GM12878 (cell line): ENCODE measurements around the gene MVP. TPM values are rescaled to one million over a fixed set of nuclear protein-coding genes. Genes with fewer than 3 reads are reported as not detected.

Experiments
- ATAC-seq: fragments of 200-7000 bp; cut with Tn5 transposase; 3 replicates; pipeline ENCODE4 v1.9.1; 2020; ENCODE audit warnings: mild to moderate bottlenecking, moderate library complexity
- BruUV-seq: library from RNA; stranded (reverse); fragments of 400-500 nt; replicated peaks from 2 replicates; lab custom pipeline; 2021; lab: Mats Ljungman, UMichigan
- CTCF ChIA-PET: fragments of 300-600 bp; sonication (Branson Sonifier 250); formaldehyde crosslinking; extraction: SDS; loops from one replicate; lab custom pipeline; 2021; ENCODE audit warnings: inconsistent platforms; lab: Yijun Ruan, JAX
- POLR2A ChIA-PET: fragments of 350-600 bp; formaldehyde crosslinking; extraction: SDS; loops from one replicate; lab custom pipeline; 2021; ENCODE audit warnings: inconsistent platforms; lab: Charles Lee
- RAD21 ChIA-PET: fragments of 300-600 bp; sonication (Branson Sonifier 250); formaldehyde crosslinking; loops from one replicate; lab custom pipeline; 2023; ENCODE audit warnings: antibody characterized with exemption; ENCODE audit not compliant: unreplicated experiment; lab: Charles Lee
- SMC1A ChIA-PET: fragments of 300-600 bp; sonication (Branson Sonifier 250); formaldehyde crosslinking; loops from one replicate; lab custom pipeline; 2023; ENCODE audit not compliant: unreplicated experiment, uncharacterized antibody; lab: Charles Lee
- DNase-seq: peaks from one replicate; pipeline ENCODE4 v3.0.0-alpha.2; 2011; ENCODE audit warnings: low read depth, low spot score
- FAIRE-seq: peaks from 3 replicates; lab custom pipeline; 2011; peaks lifted over from hg19 to GRCh38; lab: Jason Lieb, UNC
- H2AFZ ChIP-seq: 2 replicates; pipeline ENCODE4 v1.6.0; 2011; ENCODE audit warnings: low read depth, low read length, control low read depth; ENCODE audit not compliant: control insufficient read depth
- H3K27ac ChIP-seq: 2 replicates; pipeline ENCODE4 v1.5.1; 2011; ENCODE audit warnings: control low read depth; ENCODE audit not compliant: control insufficient read depth, insufficient read depth
- H3K27me3 ChIP-seq, 2 experiments: replicated peaks in 1 of 2; 2 replicates each; pipeline versions ENCODE4 v1.6.0 to v1.6.1; 2011; ENCODE audit warnings: low read length in 1 of 2; ENCODE audit not compliant: control insufficient read depth in 2 of 2, insufficient read depth in 2 of 2
- H3K36me3 ChIP-seq, 2 experiments: 2 replicates each; pipeline ENCODE4 v1.5.1; 2011; ENCODE audit warnings: low read length in 1 of 2; ENCODE audit not compliant: control insufficient read depth in 2 of 2, insufficient read depth in 2 of 2
- H3K4me1 ChIP-seq: 2 replicates; pipeline ENCODE4 v1.6.1; 2011; ENCODE audit warnings: mild to moderate bottlenecking, low read length, moderate library complexity, mixed read lengths; ENCODE audit not compliant: control insufficient read depth, insufficient read depth
- H3K4me2 ChIP-seq: 2 replicates; pipeline ENCODE4 v1.6.0; 2011; ENCODE audit warnings: control low read depth; ENCODE audit not compliant: control insufficient read depth, insufficient read depth
- H3K4me3 ChIP-seq: fragments of 200-600 bp; sonication (generic); 2 replicates; pipeline ENCODE4 v1.5.1; 2016
- H3K79me2 ChIP-seq: 2 replicates; pipeline ENCODE4 v1.6.0; 2011; ENCODE audit warnings: low read length; ENCODE audit not compliant: control insufficient read depth, insufficient read depth
- H3K9ac ChIP-seq: 2 replicates; pipeline ENCODE4 v1.8.0; 2011; ENCODE audit warnings: low read length, control low read depth, mixed read lengths; ENCODE audit not compliant: control insufficient read depth, insufficient read depth
- H3K9me3 ChIP-seq: replicated peaks from 3 replicates; pipeline ENCODE4 v1.5.1; 2011; ENCODE audit warnings: mild to moderate bottlenecking, low read length; ENCODE audit not compliant: control insufficient read depth, insufficient read depth
- H4K20me1 ChIP-seq: 2 replicates; pipeline ENCODE4 v1.6.0; 2011; ENCODE audit not compliant: control insufficient read depth, insufficient read depth
- BRCA1 ChIP-seq: IDR thresholded peaks from 2 replicates; pipeline ENCODE4 v1.6.1; 2011; ENCODE audit warnings: low read depth, low read length, improper control_type of control experiment
- JUNB ChIP-seq: IDR thresholded peaks from 2 replicates; pipeline ENCODE4 v1.6.1; 2016; ENCODE audit warnings: antibody characterized with exemption, mild to moderate bottlenecking
- NR2C2 ChIP-seq: IDR thresholded peaks from 2 replicates; pipeline ENCODE4 v1.6.1; 2011; ENCODE audit warnings: borderline replicate concordance, low read depth; ENCODE audit not compliant: control insufficient read depth, insufficient read length
- SIN3A ChIP-seq: IDR thresholded peaks from 2 replicates; pipeline ENCODE4 v1.6.1; 2012; ENCODE audit warnings: low read depth, low read length, improper control_type of control experiment
- SPI1 ChIP-seq: IDR thresholded peaks from 2 replicates; pipeline ENCODE4 v1.6.1; 2011; ENCODE audit warnings: low read depth, mild to moderate bottlenecking, low read length, moderate library complexity, borderline replicate concordance; ENCODE audit not compliant: insufficient read depth
- SRF ChIP-seq, 2 experiments: IDR thresholded peaks; 2 replicates each; pipeline ENCODE4 v1.6.1; 2011; ENCODE audit warnings: low read depth in 2 of 2, low read length in 2 of 2, mild to moderate bottlenecking in 1 of 2, moderate library complexity in 1 of 2
- TAF1 ChIP-seq: IDR thresholded peaks from 2 replicates; pipeline ENCODE4 v1.6.1; 2011; ENCODE audit warnings: mild to moderate bottlenecking, low read depth, low read length, borderline replicate concordance
- TCF3 ChIP-seq: IDR thresholded peaks from 2 replicates; pipeline ENCODE4 v1.6.1; 2012; ENCODE audit warnings: low read depth, mild to moderate bottlenecking, low read length, borderline replicate concordance; ENCODE audit not compliant: insufficient read depth
- WGBS: methylation state at CpG from one replicate; pipeline ENCODE4 v1.1.6; 2016; ENCODE audit warnings: low lambda C conversion rate; ENCODE audit not compliant: insufficient replicate concordance, insufficient coverage; ENCODE audit errors: missing lambda C conversion rate; 5-methylcytosine and 5-hydroxymethylcytosine counted together
- in situ Hi-C: fragments of 300-500 bp; cut with MboI; formaldehyde crosslinking; loops from 9 replicates; pipeline ENCODE4 v1.14.3; 2018; ENCODE audit warnings: mixed read lengths
- intact Hi-C: fragments of 100-400 bp; cut with micrococcal nuclease; formaldehyde crosslinking; loops from one replicate; pipeline ENCODE4 v1.14.2; 2022; ENCODE audit not compliant: unreplicated experiment
- polyA plus RNA-seq, 11 experiments: library from polyadenylated mRNA; depleted of rRNA in 4 of 11; unstranded in 6 of 11; stranded (reverse) in 5 of 11; fragments of >200 nt; fragmentation: Nextera tagmentation in 4 of 11; fragmentation: Illumina TruSeq in 1 of 11; extraction: Ambion mirVana in 4 of 11; extraction: Trizol in 1 of 11; gene quantifications; 1 replicate in 1 of 11; 2 replicates in 10 of 11; pipeline versions ENCODE4 v1.2.1 to v1.2.3, GENCODE V29; 2011 to 2016; ENCODE audit warnings: inconsistent platforms in 2 of 11, missing spikeins in 2 of 11, low read depth in 1 of 11
- total RNA-seq, 4 experiments: library from RNA; depleted of rRNA in 3 of 4; stranded (reverse); fragments of >200 nt in 3 of 4; fragmentation: Illumina TruSeq in 1 of 4; extraction: Trizol in 1 of 4; gene quantifications; 2 replicates each; pipeline versions ENCODE4 v1.2.1 to v1.2.3, GENCODE V29; 2013 to 2021
- TF ChIP-seq, protein P1 (sequence below): fragments of 150-350 bp; IDR thresholded peaks from 2 replicates; pipeline ENCODE4 v1.6.1; 2016; ENCODE audit warnings: low read depth, low read length

Gene MVP
- total and polyA plus RNA-seq, 10 of the 15 experiments (the other 5 are each of a cell fraction or from before 2014, with no cell fraction given): 0.98 to 74.2 (median 54.7) TPM

- TF ChIP-seq JUNB (no peak), TAF1 (no peak), SRF (IDR thresholded peaks at IDR 0.05; ENCODE audit: low read depth in 2 of 2, low read length in 2 of 2) (no peak), BRCA1 (no peak), SIN3A (no peak), NR2C2 (no peak), SPI1 (no peak), TCF3 (no peak)
- TF ChIP-seq, protein P1, sequence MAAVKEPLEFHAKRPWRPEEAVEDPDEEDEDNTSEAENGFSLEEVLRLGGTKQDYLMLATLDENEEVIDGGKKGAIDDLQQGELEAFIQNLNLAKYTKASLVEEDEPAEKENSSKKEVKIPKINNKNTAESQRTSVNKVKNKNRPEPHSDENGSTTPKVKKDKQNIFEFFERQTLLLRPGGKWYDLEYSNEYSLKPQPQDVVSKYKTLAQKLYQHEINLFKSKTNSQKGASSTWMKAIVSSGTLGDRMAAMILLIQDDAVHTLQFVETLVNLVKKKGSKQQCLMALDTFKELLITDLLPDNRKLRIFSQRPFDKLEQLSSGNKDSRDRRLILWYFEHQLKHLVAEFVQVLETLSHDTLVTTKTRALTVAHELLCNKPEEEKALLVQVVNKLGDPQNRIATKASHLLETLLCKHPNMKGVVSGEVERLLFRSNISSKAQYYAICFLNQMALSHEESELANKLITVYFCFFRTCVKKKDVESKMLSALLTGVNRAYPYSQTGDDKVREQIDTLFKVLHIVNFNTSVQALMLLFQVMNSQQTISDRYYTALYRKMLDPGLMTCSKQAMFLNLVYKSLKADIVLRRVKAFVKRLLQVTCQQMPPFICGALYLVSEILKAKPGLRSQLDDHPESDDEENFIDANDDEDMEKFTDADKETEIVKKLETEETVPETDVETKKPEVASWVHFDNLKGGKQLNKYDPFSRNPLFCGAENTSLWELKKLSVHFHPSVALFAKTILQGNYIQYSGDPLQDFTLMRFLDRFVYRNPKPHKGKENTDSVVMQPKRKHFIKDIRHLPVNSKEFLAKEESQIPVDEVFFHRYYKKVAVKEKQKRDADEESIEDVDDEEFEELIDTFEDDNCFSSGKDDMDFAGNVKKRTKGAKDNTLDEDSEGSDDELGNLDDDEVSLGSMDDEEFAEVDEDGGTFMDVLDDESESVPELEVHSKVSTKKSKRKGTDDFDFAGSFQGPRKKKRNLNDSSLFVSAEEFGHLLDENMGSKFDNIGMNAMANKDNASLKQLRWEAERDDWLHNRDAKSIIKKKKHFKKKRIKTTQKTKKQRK: no peak
- no peak overlapping the region for H3K4me3 ChIP-seq
- CTCF ChIA-PET: interaction anchor here (0.8 to 1.0 kb wide), 2 partner anchors 30 to 57 kb away, joined by 3 read pairs; partner anchors contain the start of gene PRRT2
- H3K36me3 ChIP-seq: peaks cover 3 to 6% of the 10 kb centered on the region in 2 experiments; a peak in 3 of 4 replicates
- FAIRE-seq: no peak
- intact Hi-C loops (no loop called here), in situ Hi-C loops (no loop called here)
- WGBS: 97% methylated on average over 9 of the region's 9 CpGs
- DNase-seq: no peak
- H3K4me2 ChIP-seq: no peak overlapping the region
- no peak overlapping the region for H3K9ac ChIP-seq
- ATAC-seq: peak; percentile 57; the same call in 2 of the 3 replicates
- no peaks in the 10 kb centered on the region for H3K9me3 ChIP-seq
- POLR2A ChIA-PET: interaction anchor here (0.5 to 1.0 kb wide), 3 partner anchors 25 to 170 kb away, joined by 3 to 5 read pairs (median 5); no protein-coding TSS in a partner anchor
- RAD21 ChIA-PET: interaction anchor here (0.6 kb wide), 1 partner anchor 148 kb away, joined by 3 read pairs; no protein-coding TSS in a partner anchor
- H2AFZ ChIP-seq: no peak overlapping the region
- no peaks in the 10 kb centered on the region for H3K79me2 ChIP-seq
- SMC1A ChIA-PET: interaction anchor here (0.6 to 1.2 kb wide), 2 partner anchors 24 to 912 kb away, joined by 3 read pairs; no protein-coding TSS in a partner anchor
- no peaks in the 10 kb centered on the region for H3K27me3 ChIP-seq
- no peaks in the 10 kb centered on the region for H4K20me1 ChIP-seq
- no peaks in the 10 kb centered on the region for H3K4me1 ChIP-seq
- BruUV-seq: no TSS peak
- H3K27ac ChIP-seq: no peak overlapping the region
These were observed 22.6 kb downstream of the MVP start for GRCh38 chr16:29842732-29843346.
